Upper lobe of right lung (tissue), 1 donor: ENCODE measurements around the gene ACO2. TPM values are rescaled to one million over a fixed set of nuclear protein-coding genes. Genes with fewer than 3 reads are reported as not detected.
A peak's percentile ranks its signal among the peaks of the same experiment; 100 is the strongest.

Source experiments
- ATAC-seq: fragments of 200-7000 bp; cut with Tn5 transposase; one replicate; pipeline ENCODE4 v1.9.1; 2020; ENCODE audit warnings: mild to moderate bottlenecking, moderate library complexity
- DNase-seq: peaks from one replicate; pipeline ENCODE4 v3.0.0-alpha.2; 2020
- H3K27ac ChIP-seq: fragments of 200-600 bp; one replicate; pipeline ENCODE4 v1.8.0; 2022
- H3K27me3 ChIP-seq: fragments of 200-600 bp; one replicate; pipeline ENCODE4 v1.8.0; 2022; ENCODE audit warnings: mild to moderate bottlenecking
- H3K36me3 ChIP-seq: fragments of 200-600 bp; one replicate; pipeline ENCODE4 v1.8.0; 2022
- H3K4me1 ChIP-seq: fragments of 200-600 bp; one replicate; pipeline ENCODE4 v1.8.0; 2022
- H3K4me3 ChIP-seq: fragments of 200-600 bp; one replicate; pipeline ENCODE4 v1.8.0; 2022; ENCODE audit warnings: mild to moderate bottlenecking
- H3K9me3 ChIP-seq: fragments of 200-600 bp; one replicate; pipeline ENCODE4 v1.8.0; 2022
- intact Hi-C: fragments of 100-400 bp; cut with DNase I; formaldehyde crosslinking; loops from one replicate; pipeline ENCODE4 v1.11.0; 2022
- total RNA-seq: library from RNA; stranded (reverse); fragmentation: NEBNext Ultra II Directional; extraction: Animal tissue kit (Norgen Biotek cat#: 25700); gene quantifications from one replicate; pipeline ENCODE4 v1.2.1, GENCODE V29; 2021
- TF ChIP-seq, protein P1 (sequence below): fragments of 200-600 bp; IDR thresholded peaks from one replicate; pipeline ENCODE4 v1.8.0; 2022; ENCODE audit warnings: antibody characterized with exemption
- donor health status: DM: no; HTN: yes; CAD: no; lungs with severe emphysema.

The ACO2 gene
- total RNA-seq, 1 donor from 2014 or later: 84.1 TPM

DNA sequence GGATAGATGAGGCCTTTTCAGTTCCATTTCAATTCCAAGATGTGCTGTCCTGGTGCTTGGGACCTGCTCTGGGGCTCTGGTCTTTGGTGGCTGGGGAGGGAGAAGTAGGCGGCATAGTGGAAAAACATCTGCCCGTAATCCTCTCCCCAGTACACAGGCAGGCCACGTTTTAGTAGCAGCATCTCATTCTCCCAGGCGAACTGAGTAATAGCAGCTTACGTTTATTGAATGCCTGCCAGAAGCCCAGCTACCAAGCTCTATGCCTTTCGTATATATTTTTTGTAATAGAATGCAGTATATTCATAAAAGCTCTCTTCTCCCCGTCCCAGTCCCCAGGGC lies 11.4 kb downstream of the ACO2 start:
- H3K36me3 ChIP-seq: no peaks in the 10 kb centered on the region
- H3K4me1 ChIP-seq: peaks cover 22% of the 10 kb centered on the region
- ATAC-seq (no peak), DNase-seq (no peak)
- H3K4me3 ChIP-seq: no peak overlapping the region
- H3K27me3 ChIP-seq: no peaks in the 10 kb centered on the region
- TF ChIP-seq, protein P1, sequence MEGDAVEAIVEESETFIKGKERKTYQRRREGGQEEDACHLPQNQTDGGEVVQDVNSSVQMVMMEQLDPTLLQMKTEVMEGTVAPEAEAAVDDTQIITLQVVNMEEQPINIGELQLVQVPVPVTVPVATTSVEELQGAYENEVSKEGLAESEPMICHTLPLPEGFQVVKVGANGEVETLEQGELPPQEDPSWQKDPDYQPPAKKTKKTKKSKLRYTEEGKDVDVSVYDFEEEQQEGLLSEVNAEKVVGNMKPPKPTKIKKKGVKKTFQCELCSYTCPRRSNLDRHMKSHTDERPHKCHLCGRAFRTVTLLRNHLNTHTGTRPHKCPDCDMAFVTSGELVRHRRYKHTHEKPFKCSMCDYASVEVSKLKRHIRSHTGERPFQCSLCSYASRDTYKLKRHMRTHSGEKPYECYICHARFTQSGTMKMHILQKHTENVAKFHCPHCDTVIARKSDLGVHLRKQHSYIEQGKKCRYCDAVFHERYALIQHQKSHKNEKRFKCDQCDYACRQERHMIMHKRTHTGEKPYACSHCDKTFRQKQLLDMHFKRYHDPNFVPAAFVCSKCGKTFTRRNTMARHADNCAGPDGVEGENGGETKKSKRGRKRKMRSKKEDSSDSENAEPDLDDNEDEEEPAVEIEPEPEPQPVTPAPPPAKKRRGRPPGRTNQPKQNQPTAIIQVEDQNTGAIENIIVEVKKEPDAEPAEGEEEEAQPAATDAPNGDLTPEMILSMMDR: no peak
- intact Hi-C loops: no loop called here
- H3K27ac ChIP-seq: peak overlapping the region; percentile 55
- no peaks in the 10 kb centered on the region for H3K9me3 ChIP-seq

DNA sequence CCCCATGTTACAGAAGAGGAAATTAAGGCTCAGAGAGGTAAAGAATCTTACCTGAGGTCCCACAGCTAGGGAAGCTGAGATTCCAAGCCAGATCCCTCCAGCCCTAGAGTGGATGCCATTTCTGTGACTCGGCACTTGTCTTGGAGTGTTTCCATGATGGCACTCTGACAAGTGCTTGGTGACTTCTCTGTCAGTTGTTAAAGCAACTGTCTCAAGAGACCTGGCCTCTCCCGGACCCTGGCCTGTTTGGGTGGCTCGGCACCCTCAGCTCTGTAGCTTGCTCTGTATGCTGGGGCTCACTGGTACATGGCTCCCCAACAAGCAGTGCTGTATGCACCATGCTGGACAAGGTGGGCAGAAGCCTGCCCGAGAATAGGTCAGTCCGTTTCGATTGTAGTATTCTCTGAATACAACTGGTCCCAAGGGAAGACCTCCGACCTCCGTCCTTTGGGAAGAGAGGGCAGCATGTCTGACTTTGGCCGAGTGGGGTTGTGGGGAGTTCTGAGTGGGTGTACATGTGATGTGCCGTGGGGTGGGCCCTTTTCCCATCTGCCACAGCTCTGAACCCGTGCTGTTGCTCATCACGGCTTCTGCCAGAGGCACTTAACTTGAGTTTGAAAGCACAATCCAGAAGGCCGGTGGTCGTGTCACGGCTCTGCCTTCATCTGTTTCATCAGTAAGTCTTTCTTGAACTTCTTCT lies 12.4 kb downstream of the ACO2 start:
- ATAC-seq (peak; percentile 57), DNase-seq (no peak)
- Histone ChIP-seq H3K27me3 (no peaks in the 10 kb centered on the region), H3K4me1 (peaks cover 22% of the 10 kb centered on the region), H3K36me3 (no peaks in the 10 kb centered on the region), H3K27ac (peak overlapping the region; percentile 6), H3K9me3 (no peaks in the 10 kb centered on the region), H3K4me3 (no peak overlapping the region)
- intact Hi-C loops: no loop called here
- TF ChIP-seq, protein P1: no peak

GRCh38 chr22:41481925-41482318 lies 13.0 kb downstream of the ACO2 start:
- DNase-seq (no peak), ATAC-seq (no peak)
- Histone ChIP-seq H3K9me3 (no peaks in the 10 kb centered on the region), H3K27me3 (no peaks in the 10 kb centered on the region), H3K27ac (no peak overlapping the region), H3K4me1 (peaks cover 25% of the 10 kb centered on the region), H3K36me3 (no peaks in the 10 kb centered on the region), H3K4me3 (no peak overlapping the region)
- intact Hi-C loops: no loop called here
- TF ChIP-seq, protein P1: no peak

DNA sequence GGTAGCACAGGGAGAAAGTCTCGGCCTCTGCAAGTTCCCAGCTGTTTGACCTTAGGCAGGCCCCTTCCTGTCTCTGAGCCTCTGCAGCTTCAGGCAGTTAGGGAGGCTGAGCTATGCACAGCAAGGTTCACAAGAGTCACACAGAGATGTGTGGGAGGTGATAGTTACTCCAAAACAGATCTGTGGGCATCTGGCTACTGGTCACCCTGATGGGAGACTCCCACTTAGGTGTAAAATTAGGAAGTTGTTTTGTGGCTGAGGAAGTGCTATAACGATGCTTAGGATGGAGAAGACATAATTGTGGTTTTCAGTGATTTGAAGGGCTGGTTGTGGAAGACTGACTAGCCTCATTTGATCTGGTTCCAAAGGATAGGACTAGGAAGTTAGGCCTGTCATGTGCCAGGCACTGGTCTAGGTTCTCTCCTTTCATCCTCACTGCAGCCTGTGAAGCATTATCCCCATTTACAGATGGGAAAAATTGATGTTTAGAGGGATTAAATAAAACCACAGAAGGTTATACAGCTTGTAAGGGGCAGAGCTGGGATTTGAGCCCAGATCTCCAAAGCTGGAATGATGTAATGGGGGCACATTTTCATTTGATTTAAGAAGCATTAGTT lies 13.5 kb downstream of the ACO2 start:
- intact Hi-C loops: no loop called here
- no peak overlapping the region for H3K27ac ChIP-seq
- TF ChIP-seq, protein P1: no peak
- H3K9me3 ChIP-seq: no peaks in the 10 kb centered on the region
- H3K36me3 ChIP-seq: no peaks in the 10 kb centered on the region
- peaks cover 30% of the 10 kb centered on the region for H3K4me1 ChIP-seq
- no peak for DNase-seq
- H3K4me3 ChIP-seq: no peak overlapping the region
- no peaks in the 10 kb centered on the region for H3K27me3 ChIP-seq
- no peak for ATAC-seq

- no peak overlapping the region for H3K4me3 ChIP-seq
- no peak for ATAC-seq
- peaks cover 30% of the 10 kb centered on the region for H3K4me1 ChIP-seq
- no peaks in the 10 kb centered on the region for H3K27me3 ChIP-seq
- H3K27ac ChIP-seq: no peak overlapping the region
- intact Hi-C loops: no loop called here
- TF ChIP-seq, protein P1: no peak
- H3K9me3 ChIP-seq: no peaks in the 10 kb centered on the region
- DNase-seq: no peak
- no peaks in the 10 kb centered on the region for H3K36me3 ChIP-seq
Observed at GRCh38 chr22:41485033-41485432, 16.1 kb downstream of the ACO2 start.
